CD1c-positive myeloid dendritic cell (primary cell): ENCODE measurements around the gene NAALADL1.
"Not testable (repeated sequence)": the region's sequence is repeated elsewhere in the genome, so short reads cannot be mapped to it uniquely, and the experiment has no call there.

Experiments
- DNase-seq: peaks from one replicate; pipeline ENCODE4 v3.0.0-alpha.2; 2016; ENCODE audit errors: extremely low spot score

Gene NAALADL1

DNA sequence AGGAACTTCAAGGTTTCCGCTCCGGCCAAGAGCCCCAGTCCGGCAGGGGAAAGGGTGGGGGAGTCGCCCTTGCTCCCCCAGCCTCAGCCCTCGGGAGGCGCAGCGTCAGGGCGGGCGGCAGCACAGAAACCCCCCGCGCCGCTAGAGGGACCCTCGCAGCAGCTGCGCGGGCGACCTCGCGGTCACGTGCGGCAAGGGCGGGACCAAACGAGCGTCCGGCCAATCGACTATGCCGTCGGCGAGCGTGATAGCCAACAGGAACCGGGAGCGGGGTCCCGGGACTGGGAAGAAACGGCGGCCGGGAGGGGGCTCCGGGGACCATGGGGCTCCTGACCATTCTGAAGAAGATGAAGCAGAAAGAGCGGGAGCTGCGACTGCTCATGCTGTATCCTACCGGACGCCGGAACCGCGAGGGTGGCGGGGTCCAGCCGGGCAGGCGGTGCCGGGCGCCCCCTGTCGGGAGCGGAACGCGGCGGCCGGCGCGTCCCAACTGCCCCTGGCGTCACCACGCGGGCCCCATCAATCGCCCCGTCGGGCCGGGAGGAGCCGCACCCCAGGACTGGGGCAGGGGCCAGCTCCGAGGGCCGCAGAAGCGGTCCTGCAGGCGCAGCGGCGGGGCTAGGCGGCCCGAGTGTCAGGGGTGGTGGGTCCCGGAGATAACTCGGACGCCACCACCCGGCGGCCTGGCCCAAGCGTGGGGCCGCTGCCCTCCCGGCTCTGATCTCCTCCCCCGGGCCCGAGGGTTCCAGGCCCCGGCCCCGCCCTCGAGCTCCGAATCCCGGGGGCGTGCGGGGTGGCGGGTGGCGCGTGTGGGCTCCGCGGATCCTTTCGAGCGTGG is 44.2 kb downstream of the NAALADL1 start, which contains the start of gene ARL2:
ARL2 (plus strand) TSS at position 273 of the 838 bp plus-strand sequence; CDS start at position 321, 48 bp downstream.
- peak; percentile 92 for DNase-seq

DNA sequence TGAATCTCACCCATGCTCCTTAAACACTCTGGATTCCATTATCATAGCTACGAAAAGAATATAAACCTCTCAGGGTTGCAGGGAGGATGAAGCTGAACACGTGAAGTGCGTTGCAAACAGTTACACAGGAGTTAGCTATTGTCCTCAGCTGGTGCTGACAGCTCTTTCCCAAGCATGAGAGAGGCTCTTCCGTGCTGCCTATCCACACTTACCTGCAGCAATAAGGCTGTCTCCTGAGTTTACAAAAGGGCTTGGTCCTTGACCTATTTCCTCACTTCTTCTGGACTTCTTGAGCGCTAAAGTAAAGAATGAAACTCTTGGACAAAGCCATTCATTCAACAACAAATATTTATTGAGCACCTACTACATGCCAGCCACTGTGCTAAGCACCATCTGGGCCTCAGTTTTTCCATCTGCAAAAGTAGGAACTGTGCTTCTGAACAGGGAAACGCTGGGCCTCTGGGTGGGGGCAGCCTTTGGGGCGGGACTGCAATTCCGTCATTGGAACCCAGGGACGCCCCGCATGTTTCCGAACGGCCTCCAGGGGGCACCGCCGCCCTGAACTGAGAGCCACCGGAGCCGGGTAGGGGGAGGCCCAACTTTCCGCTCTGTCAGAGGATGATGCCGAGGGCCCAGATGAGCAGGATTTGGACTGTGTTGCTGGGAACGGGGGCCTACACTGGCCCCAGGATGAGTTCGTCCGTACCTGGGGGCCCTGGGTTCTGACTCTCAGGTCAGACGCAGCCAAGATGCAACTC is 45.0 kb downstream of the NAALADL1 start:
- peak; percentile 96 for DNase-seq

DNA sequence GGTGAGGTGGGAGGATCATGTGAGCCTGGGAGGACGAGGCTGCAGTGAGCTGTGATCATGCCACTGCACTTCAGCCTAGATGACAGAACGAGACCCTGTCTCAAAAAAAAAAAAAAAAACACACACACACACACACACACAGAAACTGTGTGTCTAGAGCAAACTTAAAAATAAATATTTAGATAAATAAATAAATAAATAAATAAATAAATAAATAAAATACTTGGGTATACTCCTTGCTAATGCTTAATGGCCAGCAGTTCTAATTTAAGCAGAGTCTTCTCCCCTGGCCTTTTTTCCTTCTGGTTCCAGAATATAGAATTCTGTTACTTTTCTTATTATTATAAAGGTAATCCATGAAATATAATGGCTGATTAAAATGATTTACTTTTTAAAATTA is 49.5 kb downstream of the NAALADL1 start:
- DNase-seq, result no peak

DNA sequence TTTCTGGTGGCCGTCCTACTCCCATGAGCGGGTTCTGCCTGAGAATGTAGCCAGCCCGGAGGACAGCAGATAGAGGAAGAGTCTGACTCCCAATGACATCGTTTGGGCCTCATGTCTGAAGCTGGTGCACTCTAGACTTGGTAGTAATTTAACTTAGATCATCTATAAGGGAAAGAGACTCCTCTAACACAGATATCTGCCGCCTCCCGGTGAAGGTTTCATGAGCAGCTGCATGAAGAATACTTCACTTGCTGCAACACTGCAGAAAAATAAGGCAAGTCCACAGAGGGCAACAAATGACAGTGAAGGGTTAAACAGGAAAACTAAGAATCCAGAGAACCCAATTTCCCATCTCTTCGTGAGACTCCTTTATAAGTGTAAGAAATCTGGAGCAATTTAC is 50.3 kb downstream of the NAALADL1 start:
- no peak for DNase-seq

DNA sequence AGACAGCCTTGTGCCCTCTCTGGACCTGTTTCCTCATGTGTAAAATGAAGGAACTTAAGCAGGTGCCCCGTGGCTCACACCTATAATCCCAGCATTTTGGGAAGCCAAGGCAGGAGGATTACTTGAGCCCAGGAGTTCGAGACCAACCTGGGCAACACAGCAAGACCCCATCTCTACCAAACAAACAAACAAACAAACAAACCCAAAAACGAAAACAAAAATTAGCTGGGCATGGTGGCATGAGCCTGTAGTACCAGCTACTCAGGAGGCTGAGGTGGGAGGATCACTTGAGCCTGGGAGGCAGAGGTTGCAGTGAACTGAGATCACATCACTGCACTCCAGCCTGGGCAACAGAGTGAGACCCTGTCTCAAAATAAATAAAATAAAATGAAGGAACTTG is 54.4 kb downstream of the NAALADL1 start:
- not testable (repeated sequence) for DNase-seq

DNA sequence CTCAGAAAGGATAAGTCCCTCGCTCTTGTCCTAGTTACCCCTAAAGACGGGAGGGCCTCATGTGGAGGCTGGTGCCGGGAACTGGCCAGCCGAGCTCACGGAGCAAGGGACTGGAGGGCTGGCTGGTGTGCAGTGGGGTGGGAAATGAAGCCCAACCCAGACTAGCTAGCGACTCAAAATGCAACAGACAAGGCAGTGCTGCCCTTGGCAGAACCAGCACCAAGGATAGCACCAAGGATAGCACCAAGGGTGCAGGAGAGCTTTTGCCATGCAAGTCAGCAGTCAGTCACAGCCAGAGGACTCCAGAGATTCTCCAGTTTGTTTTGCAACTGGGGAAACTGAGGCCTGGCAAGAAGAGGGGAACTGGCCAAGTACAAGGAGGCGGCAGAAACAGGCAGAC is 55.1 kb downstream of the NAALADL1 start:
- no peak for DNase-seq

DNA sequence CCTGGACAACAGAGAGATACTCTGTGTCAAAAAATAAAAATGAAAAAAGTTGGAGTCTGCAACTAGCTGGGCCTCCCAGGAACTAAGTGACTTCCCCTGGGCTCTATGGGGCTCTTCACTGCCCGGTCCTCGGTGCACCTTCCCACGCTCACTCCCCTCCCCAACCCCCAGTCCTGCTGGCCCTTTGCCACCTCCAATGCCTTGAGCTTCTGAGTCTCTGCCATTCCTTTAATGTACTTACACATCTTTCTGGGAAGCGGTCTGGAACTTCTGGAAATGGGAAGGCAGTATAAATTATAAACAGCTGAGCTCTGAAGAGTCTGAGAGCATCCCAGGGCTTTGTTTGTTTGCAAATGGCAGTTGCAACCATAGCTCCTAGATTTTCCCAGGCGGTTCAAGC is 55.6 kb downstream of the NAALADL1 start:
- DNase-seq, result no peak

DNA sequence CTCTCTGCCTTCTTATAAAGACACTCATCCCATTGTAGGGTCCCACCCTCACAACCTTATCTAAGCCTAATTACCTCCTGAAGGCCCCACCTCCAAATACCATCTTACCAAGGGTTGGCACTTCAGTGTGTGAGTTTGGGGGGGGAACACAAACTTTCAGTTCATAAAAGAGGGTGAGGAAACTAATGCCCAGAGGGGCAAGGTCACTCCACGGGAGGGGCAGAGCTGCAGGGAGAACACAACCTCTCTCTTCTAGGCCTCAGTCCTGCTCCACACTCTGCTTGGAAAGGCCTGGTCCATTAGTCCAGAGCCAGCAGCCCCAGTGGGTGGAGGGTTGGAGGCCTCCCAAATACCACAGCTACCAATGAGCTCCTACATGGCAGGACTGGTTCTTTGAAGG is 58.9 kb downstream of the NAALADL1 start:
- no peak for DNase-seq

DNA sequence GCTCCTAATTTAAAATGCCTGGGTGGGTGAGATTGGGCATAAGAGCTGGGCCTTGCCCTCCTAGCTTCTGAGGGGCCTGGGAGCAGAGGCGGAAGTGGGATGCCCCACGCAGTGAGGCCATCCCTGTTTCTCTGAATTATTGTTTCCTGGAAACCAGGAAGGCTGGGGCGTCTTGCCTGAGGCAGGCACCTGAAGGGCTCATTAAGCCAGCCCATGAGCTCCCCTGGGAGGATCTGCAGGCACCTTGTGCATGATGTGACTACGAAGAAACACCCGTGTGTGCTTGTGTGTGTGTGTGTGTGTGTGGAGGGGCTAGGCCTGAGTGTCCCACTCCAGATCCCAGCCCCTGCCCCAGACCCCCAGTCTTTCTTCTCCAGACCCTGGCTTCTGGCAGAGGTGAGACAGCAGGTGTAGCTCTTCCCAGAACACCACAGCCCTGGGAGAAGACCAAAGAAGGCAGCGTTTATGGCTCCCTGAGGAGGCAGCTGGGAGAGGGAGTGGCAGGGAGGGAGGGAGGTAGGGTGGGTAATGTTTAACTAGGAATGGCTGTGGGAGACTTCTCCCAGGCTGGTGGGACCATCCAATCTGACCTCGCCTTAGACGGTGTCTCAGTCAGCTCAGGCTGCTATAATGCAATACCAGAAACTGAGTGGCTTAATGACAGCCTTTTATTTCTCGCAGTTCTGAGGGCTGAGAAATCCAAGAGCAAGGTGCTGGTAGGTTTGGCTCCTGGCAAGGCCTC is 59.5 kb downstream of the NAALADL1 start:
- DNase-seq, result no peak

DNA sequence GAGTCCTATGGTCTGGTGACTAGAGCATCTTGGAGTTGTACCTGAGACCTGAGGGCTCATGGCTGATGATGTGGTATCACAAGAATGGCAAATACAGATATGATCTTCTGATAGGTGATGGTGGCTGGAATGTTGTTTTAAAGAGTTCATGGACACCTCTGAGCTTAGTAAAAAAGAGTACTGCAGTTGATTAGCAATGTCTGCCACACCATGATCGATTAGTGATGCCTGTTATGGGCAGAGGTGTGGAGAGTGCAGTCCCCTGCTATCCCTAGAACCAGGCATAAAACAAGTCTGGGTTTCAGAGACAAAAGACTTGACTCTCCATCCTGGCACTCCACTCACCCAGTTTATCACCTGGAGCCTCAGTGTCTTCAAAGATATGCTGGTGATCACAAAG is 60.2 kb downstream of the NAALADL1 start:
- DNase-seq, result no peak

DNA sequence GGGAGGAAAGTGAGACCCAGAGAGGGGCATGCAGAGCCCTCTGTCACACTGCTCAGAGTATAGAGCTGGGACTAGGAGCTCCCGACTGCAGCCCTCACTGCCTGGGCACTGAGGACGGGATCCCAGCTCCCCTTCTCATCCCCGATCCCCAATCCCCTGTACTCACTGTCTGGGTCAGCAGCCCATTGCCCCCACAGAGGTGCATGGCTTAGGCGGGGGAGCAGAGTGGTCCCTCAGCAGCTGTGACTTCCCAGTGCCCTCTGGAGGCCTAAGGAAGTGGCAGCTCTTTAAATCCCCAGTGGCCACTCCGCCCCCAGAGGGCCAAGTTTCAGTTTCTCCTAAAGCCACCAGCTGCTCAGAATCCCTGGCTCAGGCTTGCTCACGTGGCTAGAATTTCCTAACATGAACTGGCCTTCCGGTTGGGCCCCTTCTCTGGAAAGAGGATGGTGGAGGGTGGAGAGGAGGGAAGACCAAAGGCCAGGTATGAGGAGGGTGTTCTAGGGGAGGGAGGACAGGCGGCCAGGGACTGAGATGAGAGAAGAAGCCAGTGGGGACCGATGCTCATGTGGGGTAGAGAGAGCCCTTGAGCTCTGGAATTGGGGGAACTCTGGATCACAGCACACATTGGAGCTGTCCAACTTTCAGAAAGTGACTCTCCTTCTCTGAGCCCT is 61.5 kb downstream of the NAALADL1 start, which contains the start of gene BATF2:
BATF2 (minus strand) TSS at position 262 of the 671 bp plus-strand sequence; CDS start at position 205, 57 bp downstream.
- DNase-seq, result peak; percentile 83

DNA sequence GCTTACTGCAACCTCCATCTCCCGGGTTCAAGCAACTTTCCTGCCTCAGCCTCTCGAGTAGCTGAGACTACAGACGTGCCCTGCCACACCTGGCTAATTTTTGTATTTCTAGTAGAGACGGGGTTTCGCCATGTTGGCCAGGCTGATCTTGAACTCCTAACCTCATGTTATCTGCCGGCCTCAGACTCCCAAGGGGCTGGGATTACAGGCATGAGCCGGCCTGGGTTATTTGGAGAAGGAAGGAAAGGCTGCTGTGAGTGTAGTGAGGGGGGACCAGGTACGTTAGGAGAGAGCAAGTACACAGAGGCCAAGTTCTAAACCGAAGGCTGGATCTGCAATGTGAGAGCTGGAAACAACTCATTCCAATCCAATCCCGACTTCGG is 62.0 kb downstream of the NAALADL1 start:
- DNase-seq, result no peak
